ENCODE data around the gene TYSND1. TPM values are rescaled to one million over a fixed set of nuclear protein-coding genes. Genes with fewer than 3 reads are reported as not detected.
A peak's percentile ranks its signal among the peaks of the same experiment; 100 is the strongest.

The TYSND1 gene
- total RNA-seq, 1 donor = 15.6 TPM

DNA sequence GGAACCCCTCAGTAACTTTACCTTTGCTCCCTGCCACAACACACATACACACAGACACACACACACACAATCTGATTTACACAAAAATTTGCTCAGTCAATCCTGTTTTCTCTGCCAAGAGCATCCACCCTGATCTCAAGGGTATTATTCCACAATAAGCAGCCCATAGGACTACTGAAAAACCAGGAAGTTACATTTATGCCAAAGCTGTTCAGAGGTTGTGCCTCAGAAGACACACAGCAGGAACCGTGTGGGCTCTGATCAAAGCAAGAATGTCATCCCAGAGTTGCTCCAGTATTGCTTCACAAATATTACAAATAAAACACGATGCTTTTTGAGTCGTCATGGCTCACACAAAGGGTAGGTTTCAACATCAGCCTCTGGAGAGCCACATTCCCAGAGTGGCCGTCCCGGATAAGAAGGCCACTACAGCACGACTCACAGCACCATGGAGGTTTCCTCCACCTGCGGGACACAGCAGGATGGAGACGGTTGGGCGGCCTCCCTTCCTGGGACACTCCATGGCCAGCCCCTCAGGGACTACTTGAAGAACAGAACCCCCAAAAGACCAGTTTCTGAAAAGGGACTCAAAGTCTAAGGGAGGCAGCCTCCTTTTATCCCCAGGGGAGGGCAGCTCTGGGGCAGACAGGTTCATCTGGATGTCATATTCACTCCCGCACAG lies 15.5 kb downstream of the TYSND1 start:
- H3K27ac ChIP-seq (ENCODE audit: low read depth, low read length) = peak overlapping the region; percentile 44
- no peaks in the 10 kb centered on the region for H3K9me3 ChIP-seq (ENCODE audit: low read depth, low read length)

DNA sequence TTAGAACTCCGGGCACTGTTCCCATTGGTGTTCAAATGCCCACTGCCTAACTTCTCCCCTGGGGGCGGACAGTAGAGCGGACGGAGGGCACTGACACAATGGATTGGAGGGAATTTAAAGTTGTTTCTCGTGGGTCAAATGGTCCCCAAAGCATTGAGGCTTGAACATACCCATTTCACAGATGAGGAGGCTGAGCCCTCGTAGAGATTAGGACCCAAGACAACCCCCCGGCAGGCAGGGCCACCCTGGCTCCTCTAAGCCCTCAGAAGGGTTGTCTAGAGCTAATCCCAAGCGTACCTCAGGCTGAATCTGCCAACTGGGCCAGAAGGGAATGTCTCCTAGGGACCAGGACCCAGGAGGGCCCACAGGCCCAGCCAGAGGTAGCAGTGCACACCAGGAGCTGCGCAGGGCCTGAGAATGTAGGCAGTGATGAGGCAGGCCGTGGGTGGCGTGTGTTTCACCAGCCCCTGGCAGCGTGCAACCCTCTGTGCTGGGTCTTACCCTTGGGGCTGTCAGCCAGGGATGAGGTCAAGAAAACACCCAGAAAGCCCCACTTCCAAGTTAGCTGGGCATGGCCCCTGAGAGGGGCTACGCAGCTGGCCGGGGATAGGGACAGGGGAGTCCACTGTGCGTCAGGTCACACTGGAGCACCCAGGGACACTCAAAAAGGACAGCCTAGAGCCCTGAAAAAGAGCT lies 19.7 kb downstream of the TYSND1 start:
- Histone ChIP-seq H3K4me1 (ENCODE audit: insufficient read depth, low read length) (peaks cover 15% of the 10 kb centered on the region), H3K79me2 (ENCODE audit: insufficient read depth, low read length) (peaks cover 16% of the 10 kb centered on the region), H3K27ac (ENCODE audit: low read depth, low read length) (no peak overlapping the region), H4K20me1 (ENCODE audit: insufficient read depth, low read length) (peaks cover 5% of the 10 kb centered on the region), H3K4me2 (ENCODE audit: insufficient read depth, low read length) (no peak overlapping the region), H2AFZ (ENCODE audit: low read length) (no peak overlapping the region), H3K27me3 (ENCODE audit: insufficient read depth, low read length) (no peaks in the 10 kb centered on the region), H3K4me3 (ENCODE audit: insufficient read depth, low read length) (no peak overlapping the region), H3K9me3 (ENCODE audit: low read depth, low read length) (no peaks in the 10 kb centered on the region), H3K36me3 (ENCODE audit: insufficient read depth, low read length) (no peaks in the 10 kb centered on the region)
- TF ChIP-seq, protein P1, sequence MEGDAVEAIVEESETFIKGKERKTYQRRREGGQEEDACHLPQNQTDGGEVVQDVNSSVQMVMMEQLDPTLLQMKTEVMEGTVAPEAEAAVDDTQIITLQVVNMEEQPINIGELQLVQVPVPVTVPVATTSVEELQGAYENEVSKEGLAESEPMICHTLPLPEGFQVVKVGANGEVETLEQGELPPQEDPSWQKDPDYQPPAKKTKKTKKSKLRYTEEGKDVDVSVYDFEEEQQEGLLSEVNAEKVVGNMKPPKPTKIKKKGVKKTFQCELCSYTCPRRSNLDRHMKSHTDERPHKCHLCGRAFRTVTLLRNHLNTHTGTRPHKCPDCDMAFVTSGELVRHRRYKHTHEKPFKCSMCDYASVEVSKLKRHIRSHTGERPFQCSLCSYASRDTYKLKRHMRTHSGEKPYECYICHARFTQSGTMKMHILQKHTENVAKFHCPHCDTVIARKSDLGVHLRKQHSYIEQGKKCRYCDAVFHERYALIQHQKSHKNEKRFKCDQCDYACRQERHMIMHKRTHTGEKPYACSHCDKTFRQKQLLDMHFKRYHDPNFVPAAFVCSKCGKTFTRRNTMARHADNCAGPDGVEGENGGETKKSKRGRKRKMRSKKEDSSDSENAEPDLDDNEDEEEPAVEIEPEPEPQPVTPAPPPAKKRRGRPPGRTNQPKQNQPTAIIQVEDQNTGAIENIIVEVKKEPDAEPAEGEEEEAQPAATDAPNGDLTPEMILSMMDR (IDR thresholded peaks at IDR 0.05; ENCODE audit: extremely low read depth, low read depth, low read length) = no peak
- DNase-seq (ENCODE audit: insufficient read length, low spot score, missing footprints) = no peak

More for the DNA sequence above, 15.5 kb downstream of the TYSND1 start:
- TF ChIP-seq, protein P1 (IDR thresholded peaks at IDR 0.05; ENCODE audit: extremely low read depth, low read depth, low read length) = no peak
- H3K27me3 ChIP-seq (ENCODE audit: insufficient read depth, low read length) = no peaks in the 10 kb centered on the region
- peak; percentile 87 for DNase-seq (ENCODE audit: insufficient read length, low spot score, missing footprints)
- H2AFZ ChIP-seq (ENCODE audit: low read length) = peak overlapping the region; percentile 30
- no peaks in the 10 kb centered on the region for H3K36me3 ChIP-seq (ENCODE audit: insufficient read depth, low read length)
- peaks cover 25% of the 10 kb centered on the region for H3K4me1 ChIP-seq (ENCODE audit: insufficient read depth, low read length)
- H4K20me1 ChIP-seq (ENCODE audit: insufficient read depth, low read length) = peaks cover 5% of the 10 kb centered on the region
- H3K79me2 ChIP-seq (ENCODE audit: insufficient read depth, low read length) = peaks cover 21% of the 10 kb centered on the region
- H3K4me2 ChIP-seq (ENCODE audit: insufficient read depth, low read length) = peak overlapping the region; percentile 91
- H3K4me3 ChIP-seq (ENCODE audit: insufficient read depth, low read length) = no peak overlapping the region

DNA sequence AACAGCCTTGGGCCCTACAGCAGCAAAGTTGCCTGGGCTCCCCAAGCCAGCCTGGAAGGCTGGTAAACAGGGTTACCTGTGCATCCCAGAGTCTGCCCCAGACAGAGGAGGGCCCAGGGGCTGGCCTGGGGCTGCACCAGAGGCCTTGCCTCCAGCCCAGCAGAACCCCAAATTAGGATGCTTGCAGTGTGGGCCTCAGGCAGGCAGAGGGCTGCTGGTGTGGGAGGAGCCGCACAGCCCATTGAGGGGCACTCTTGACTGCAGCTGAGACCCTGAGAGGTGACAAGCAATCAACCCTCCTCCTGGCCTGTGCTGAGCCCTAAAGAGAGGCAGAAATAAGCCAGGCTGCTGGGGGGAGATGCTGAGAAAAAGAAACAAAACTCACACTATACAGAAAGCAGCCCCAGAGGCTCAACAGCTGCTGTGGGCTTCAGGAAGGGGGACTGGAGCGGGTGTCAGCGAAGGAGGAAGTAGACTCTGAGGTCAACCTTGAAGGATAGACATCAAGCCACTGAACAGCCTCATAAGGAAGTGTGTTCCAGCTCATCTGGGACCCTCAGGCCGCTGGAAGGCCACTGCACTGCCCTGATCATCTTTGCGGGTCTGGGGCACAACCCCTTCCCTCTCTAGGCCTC lies 20.5 kb downstream of the TYSND1 start:
- Histone ChIP-seq H3K36me3 (ENCODE audit: insufficient read depth, low read length) (peaks cover 2% of the 10 kb centered on the region), H4K20me1 (ENCODE audit: insufficient read depth, low read length) (peaks cover 5% of the 10 kb centered on the region), H3K4me2 (ENCODE audit: insufficient read depth, low read length) (no peak overlapping the region), H2AFZ (ENCODE audit: low read length) (no peak overlapping the region), H3K9me3 (ENCODE audit: low read depth, low read length) (no peaks in the 10 kb centered on the region), H3K4me3 (ENCODE audit: insufficient read depth, low read length) (no peak overlapping the region), H3K27ac (ENCODE audit: low read depth, low read length) (no peak overlapping the region), H3K79me2 (ENCODE audit: insufficient read depth, low read length) (peaks cover 8% of the 10 kb centered on the region), H3K4me1 (ENCODE audit: insufficient read depth, low read length) (peaks cover 7% of the 10 kb centered on the region), H3K27me3 (ENCODE audit: insufficient read depth, low read length) (no peaks in the 10 kb centered on the region)
- DNase-seq (ENCODE audit: insufficient read length, low spot score, missing footprints) = no peak
- TF ChIP-seq, protein P1 (IDR thresholded peaks at IDR 0.05; ENCODE audit: extremely low read depth, low read depth, low read length) = no peak

DNA sequence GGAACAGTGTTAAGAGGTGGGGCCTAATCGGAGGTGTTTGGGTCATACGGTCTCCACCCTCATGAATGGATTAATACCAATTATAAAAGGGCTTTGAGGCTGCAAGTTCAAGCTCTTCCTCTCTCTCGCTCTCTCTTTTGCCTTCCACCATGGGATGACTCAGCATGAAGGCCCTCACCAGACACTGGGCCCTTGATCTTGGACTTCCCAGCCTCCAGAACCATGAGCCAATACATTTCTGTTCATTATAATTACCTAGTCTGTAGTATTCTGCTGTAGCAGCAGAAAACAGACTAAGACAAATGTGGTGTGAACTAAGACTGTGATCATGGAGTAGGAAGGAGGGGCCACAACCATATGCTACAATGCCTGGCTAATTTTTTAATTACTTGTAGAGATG lies 21.6 kb downstream of the TYSND1 start:
- peaks cover 5% of the 10 kb centered on the region for H4K20me1 ChIP-seq (ENCODE audit: insufficient read depth, low read length)
- H3K36me3 ChIP-seq (ENCODE audit: insufficient read depth, low read length) = peaks cover 2% of the 10 kb centered on the region
- no peak overlapping the region for H3K4me2 ChIP-seq (ENCODE audit: insufficient read depth, low read length)
- H3K27me3 ChIP-seq (ENCODE audit: insufficient read depth, low read length) = no peaks in the 10 kb centered on the region
- H3K79me2 ChIP-seq (ENCODE audit: insufficient read depth, low read length) = peaks cover 5% of the 10 kb centered on the region
- TF ChIP-seq, protein P1 (IDR thresholded peaks at IDR 0.05; ENCODE audit: extremely low read depth, low read depth, low read length) = no peak
- H3K27ac ChIP-seq (ENCODE audit: low read depth, low read length) = no peak overlapping the region
- H2AFZ ChIP-seq (ENCODE audit: low read length) = no peak overlapping the region
- no peak for DNase-seq (ENCODE audit: insufficient read length, low spot score, missing footprints)
- H3K9me3 ChIP-seq (ENCODE audit: low read depth, low read length) = no peaks in the 10 kb centered on the region
- no peaks in the 10 kb centered on the region for H3K4me1 ChIP-seq (ENCODE audit: insufficient read depth, low read length)
- H3K4me3 ChIP-seq (ENCODE audit: insufficient read depth, low read length) = no peak overlapping the region
